Head of caudate nucleus (tissue), 42 donors: Measurements from ENCODE around the gene ENOX1.
A peak's percentile ranks its signal among the peaks of the same experiment; 100 is the strongest.

Experiments used
- DNase-seq, 42 donors: peaks; one replicate each; pipeline versions ENCODE4 v3.0.0 to v3.0.0-alpha.2; 2020 to 2021; ENCODE audit warnings: mixed read lengths in 7 of 42
- intact Hi-C: fragments of 100-400 bp; cut with DNase I; formaldehyde crosslinking; loops from one replicate; pipeline ENCODE4 v1.15.0; 2022

Gene ENOX1

DNA sequence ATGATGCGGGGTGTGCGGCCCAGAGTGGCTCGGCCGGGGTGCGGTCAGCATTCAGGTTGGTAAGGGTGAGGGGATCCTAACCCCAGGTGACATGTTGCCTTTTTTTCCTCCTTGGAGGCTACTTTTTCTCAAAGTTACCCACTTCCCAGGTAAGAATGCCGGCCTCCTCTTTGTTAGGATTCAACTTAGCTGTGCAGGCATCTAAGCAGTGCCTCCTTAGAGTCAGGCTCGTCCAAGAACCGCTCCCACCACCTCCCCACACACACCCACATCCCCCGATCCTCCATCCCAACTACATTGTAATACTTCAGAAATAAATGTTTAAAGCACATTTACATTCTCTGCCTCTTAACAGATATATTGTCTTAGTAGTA is 733 bp upstream of the ENOX1 start:
- intact Hi-C loops: loop anchor here (5.0 to 10.0 kb wide), 3 partner anchors 90 to 703 kb away; partner anchors contain the start of genes CCDC122 and LACC1
- peak in 10 of 42 donors; percentile 6 to 58 (median 30) for DNase-seq

DNA sequence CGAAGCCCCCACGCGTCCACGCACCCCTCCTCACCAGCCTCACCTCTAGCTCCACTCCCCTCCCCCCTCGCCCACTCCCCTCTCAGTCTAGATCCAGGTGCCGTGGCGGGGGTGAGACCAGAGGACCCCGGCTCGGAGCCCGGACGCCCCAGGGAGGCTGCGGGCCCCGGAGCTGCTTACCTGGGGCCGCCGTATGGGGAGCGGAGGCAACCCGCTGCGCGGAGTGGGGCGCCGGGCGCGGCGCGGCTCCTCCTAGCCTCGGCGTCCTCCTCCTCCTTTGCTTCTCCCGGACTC is 353 bp downstream of the ENOX1 start:
- intact Hi-C loops: loop anchor here (5.0 to 10.0 kb wide), 3 partner anchors 91 to 702 kb away; partner anchors contain the start of genes CCDC122 and LACC1
- no peak for DNase-seq

GRCh38 chr13:43785650-43786471 is 911 bp downstream of the ENOX1 start:
- intact Hi-C loops: loop anchor here (5.0 to 10.0 kb wide), 3 partner anchors 91 to 701 kb away; partner anchors contain the start of genes CCDC122 and LACC1
- peak; percentile 88 to 97 (median 94) for DNase-seq

DNA sequence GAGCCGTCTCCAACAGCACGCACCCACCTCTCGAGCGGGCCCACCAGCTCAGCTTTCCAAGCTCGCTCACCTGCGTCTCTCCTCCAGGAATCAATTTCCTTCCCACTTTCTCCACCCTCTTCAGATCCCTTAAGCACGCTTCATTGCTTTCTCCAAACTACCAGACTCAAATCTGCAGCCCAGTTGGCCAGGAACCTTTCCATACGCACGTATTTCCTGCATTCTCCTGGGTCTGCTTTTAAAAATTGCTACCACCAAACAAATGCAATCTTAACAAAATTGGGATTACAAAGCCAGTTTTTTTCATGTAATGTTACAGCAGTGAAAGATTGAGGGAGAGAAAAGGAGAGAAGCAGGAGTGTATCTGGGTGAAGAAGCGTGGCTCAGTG is 1.5 kb downstream of the ENOX1 start:
- intact Hi-C loops: loop anchor here (5.0 to 10.0 kb wide), 3 partner anchors 92 to 700 kb away; partner anchors contain the start of genes CCDC122 and LACC1
- peak in 23 of 42 donors; percentile 10 to 64 (median 42) for DNase-seq

- intact Hi-C loops: loop anchor here (10.0 kb wide), 1 partner anchor 700 kb away; no protein-coding TSS in a partner anchor
- DNase-seq: no peak
Measured at GRCh38 chr13:43784496-43784895, 2.3 kb downstream of the ENOX1 start.

DNA sequence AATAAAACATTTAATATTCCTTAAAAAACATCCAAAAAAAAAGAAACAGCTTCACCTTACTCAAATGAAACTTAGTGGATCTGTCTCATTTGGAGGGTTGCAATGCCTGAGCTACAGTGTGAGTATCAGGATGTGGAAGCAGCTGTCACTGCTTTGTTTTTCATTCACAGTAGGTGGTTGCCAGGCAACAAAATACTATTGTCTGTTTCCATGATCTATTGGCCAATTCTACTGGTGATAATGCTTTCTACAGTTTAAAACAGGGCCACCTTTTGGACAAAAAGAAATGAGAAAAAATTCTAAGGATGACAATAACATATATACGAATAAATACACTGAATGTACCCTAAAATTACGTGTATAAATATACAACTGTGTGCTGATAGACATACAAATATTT is 3.0 kb downstream of the ENOX1 start:
- intact Hi-C loops: loop anchor here (10.0 kb wide), 1 partner anchor 699 kb away; no protein-coding TSS in a partner anchor
- peak in 6 of 42 donors; percentile 25 to 66 (median 46) for DNase-seq

DNA sequence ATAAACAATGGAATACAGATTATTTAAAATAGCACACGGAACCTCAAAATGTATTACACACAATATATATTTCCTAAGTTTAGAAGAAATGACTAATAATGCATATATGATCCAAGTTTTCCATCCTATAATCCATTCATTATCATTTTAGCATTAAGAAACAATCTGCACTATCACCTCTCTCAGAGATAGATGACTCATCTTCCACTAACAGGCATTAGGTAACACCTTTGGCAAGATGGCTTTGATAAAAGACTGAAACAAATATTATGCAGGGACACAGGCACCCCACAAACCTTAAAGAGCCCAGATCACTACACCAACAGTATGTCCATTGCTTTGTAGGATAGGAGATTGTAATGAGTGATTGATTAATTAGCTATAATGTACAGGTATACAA is 4.1 kb downstream of the ENOX1 start:
- intact Hi-C loops: loop anchor here (10.0 kb wide), 1 partner anchor 698 kb away; no protein-coding TSS in a partner anchor
- no peak for DNase-seq

- intact Hi-C loops: loop anchor here (10.0 kb wide), 1 partner anchor 696 kb away; no protein-coding TSS in a partner anchor
Measured at GRCh38 chr13:43780666-43781065, 6.1 kb downstream of the ENOX1 start.

DNA sequence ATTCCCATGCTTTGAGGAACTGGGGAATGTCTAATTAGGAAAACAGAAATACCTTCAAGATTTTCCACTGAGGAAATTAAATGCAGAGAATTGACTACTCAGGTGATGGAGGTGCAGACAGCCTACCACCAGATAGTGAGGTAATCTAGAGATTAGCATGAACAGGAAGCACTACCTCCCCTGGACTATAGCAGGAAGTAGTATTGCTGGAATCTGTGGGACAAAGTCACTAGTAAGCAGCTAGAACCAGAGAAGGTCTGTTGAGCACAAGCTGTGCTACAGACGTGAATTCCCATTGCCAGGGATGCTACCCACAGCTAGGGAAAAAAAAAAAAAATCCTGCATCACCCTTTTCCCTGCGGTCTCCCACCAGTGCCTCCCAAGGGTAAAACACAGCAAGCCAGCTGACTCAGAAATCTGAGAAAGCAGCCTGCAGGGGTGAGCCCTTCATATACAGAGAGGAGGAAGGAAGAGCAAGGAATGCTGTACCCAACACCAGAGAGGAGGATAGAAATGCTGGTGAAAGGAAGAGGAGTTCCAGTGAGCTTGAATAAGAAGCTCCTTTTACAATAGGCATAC is 10.2 kb downstream of the ENOX1 start:
- intact Hi-C loops: no loop called here
- DNase-seq: peak in 6 of 42 donors; percentile 13 to 50 (median 36)

More at GRCh38 chr13:43780666-43781065, 6.1 kb downstream of the ENOX1 start:
- DNase-seq: no peak

DNA sequence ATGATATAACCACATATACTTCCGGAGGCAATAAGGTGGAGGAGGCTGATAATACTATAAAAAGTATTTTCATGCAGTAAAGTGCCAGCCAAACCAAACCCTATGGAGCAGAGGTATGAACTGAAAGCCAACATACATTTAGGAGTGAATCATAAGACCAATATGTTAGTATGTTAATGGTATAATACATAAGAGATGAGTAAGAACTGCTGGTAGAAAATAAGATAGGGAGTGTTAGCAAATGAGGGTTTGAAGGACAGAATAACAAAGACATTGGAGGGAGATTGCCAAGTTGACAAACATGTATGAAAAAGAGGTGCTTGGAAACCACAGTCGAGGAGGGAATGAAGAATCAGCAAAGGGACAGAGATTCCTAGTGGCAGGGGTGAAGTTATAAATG is 10.8 kb downstream of the ENOX1 start:
- intact Hi-C loops: no loop called here
- no peak for DNase-seq

DNA sequence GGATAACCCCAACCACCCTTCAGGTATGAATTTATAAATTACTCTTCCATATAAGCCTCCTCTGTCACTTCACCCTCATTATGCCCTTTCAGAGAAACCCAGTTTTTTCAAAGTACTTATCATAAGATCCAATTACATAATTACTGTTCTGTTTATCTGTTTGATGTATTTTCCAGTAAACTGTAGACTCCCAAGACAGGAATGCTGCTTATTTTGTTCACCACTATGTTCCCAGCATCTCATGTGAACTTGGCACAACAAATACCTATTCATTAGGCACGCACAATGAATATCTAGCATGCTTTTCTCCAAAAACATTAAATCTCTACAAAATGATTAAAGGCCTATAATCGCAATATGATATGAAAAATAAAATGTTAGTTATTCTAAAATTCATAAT is 13.2 kb downstream of the ENOX1 start:
- DNase-seq: no peak
- intact Hi-C loops: no loop called here

DNA sequence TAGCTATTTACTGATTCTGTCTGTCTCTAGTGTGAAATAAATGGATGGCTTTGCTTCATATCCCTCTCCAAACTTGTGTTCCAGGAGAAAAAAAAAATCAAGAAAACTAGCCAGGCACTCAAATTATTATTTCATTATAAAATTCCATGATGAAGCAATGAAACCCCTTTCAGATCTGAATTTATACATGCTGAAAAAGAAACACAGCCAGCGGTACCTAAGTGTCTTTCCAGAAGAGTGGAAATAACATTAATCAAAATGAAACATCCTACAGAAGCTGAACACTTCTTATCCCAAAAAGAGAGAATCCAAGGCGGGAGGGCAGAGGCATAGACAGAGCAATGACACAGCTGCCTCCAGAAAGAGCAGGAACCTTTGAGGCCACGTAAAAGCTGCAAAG is 15.9 kb downstream of the ENOX1 start:
- DNase-seq: no peak
- intact Hi-C loops: no loop called here

- intact Hi-C loops: no loop called here
Measured at GRCh38 chr13:43769529-43769928, 17.2 kb downstream of the ENOX1 start.

GRCh38 chr13:43767341-43767931 is 19.3 kb downstream of the ENOX1 start:
- peak in 16 of 42 donors; percentile 10 to 70 (median 36) for DNase-seq

More at GRCh38 chr13:43769529-43769928, 17.2 kb downstream of the ENOX1 start:
- no peak for DNase-seq

GRCh38 chr13:43766725-43767124 is 20.0 kb downstream of the ENOX1 start:
- intact Hi-C loops: no loop called here
- DNase-seq: peak in 8 of 42 donors; percentile 8 to 63 (median 26)

More at GRCh38 chr13:43767341-43767931, 19.3 kb downstream of the ENOX1 start:
- intact Hi-C loops: no loop called here

DNA sequence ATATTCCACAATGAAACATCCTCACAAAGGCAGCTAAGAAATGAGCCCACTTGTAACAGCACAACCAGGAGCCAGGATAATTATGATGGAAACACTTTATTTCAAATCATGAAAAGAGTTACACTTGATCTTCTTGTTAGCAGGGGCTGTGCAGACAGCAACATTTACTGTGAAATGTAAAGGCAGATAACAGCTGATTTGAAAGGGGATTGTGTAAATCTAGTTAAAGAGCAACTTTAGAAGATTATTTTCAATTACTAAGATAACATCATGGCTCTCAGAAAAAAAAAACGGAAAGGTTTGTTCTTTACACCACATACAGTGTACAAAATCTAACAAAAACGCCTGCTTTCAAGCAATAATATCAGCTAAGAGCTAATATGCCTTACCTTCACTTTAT is 22.4 kb downstream of the ENOX1 start:
- intact Hi-C loops: no loop called here
- no peak for DNase-seq

DNA sequence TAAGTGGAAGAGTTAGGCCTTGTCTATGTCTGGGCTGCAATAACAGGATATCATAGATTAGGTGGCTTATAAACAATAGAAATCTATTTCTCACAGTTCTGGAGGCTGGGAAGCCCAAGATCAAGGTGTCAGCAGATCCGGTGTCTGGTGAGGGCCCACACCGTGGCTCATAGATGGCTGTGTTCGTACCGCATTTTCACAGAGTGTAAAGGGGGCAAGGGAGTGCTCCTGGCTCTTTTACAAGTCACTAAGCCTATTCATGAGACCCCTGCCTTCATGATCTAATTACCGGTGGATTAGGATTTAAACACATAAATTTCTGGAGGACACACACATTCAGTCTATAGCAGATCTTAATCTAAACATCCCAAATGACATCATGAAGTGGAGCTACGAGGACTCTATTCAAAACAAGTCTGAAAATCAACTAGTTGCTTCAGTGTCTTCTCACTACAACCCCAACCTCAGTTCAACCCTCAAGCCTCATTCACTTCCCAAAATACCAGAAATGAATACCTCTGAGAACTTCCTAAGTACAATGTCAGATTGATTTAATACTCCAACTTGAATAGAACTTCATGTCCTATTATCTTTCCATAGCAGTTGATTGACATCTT is 23.5 kb downstream of the ENOX1 start:
- intact Hi-C loops: no loop called here
- no peak for DNase-seq

DNA sequence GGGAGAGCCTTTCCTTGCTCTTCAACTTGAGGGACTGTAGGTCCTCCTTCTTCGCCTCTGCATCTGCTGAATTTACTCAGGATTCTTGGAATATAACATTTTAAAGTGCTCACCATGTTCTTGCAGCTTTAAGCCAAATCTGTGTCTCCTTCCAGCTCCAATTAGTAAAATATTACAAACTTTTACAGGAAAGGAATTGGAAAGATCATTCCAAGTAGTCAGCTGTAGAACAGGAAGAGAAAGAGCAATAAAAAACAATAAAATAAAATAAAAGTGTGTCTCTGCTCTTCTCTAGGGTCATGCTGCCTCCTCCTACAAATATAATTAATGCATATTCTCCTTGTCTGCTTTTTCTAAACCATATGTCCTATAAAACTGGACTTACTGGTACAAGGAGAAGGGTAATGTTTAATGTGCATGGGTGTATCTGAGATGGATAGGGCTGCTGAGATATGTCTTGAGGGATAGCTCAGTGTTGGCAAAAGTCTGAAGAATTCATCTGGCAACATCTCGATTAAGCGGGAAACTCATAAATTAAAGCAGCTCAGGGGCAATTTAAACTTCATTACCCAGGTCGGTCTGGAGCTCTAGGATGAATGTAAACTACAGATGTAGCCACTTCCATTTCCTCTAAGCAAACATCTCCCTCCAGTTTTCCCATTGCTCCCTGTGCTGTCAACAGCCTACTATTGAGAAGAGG is 25.0 kb downstream of the ENOX1 start:
- intact Hi-C loops: no loop called here
- DNase-seq: no peak

DNA sequence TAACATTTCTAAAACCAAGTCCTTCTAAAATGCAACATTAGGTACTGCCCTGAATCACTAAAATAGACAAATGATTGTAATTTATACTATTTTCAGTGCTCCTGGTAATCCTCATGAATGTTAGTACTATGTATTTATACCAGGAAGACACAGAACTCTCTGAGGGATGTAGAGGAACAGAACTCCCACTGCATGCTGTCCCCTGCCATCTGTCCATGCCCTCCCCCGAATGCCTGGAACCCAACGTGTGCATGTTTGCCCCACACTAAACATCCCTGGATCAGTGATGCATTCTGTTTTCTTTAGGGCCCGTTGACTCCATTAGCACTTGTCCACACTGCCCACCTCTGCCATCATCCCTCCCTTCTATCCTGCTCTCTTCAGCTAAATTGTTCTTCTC is 26.5 kb downstream of the ENOX1 start:
- intact Hi-C loops: no loop called here
- DNase-seq: no peak
